ENCODE results near the gene TCOF1. TPM values are rescaled to one million over a fixed set of nuclear protein-coding genes. Genes with fewer than 3 reads are reported as not detected.

TCOF1 gene
- total RNA-seq, 4 donors from 2014 or later, result 32.1 to 64.8 (median 38.7) TPM

GRCh38 chr5:150443242-150444075 is 86.0 kb downstream of the TCOF1 start:
- no peak for DNase-seq (ENCODE audit: low spot score in 2 of 2)
- Histone ChIP-seq H3K27ac (no peak overlapping the region), H3K4me1 (peaks cover 0 to 40% (median 15%) of the 10 kb centered on the region in 4 donors), H3K27me3 (no peaks in the 10 kb centered on the region), H3K4me3 (no peak overlapping the region), H3K9me3 (no peaks in the 10 kb centered on the region), H3K36me3 (peaks cover 0 to 68% (median 30%) of the 10 kb centered on the region in 3 donors)
- no peak for TF ChIP-seq CTCF (IDR thresholded peaks at IDR 0.05)
- TF ChIP-seq EP300 (IDR thresholded peaks at IDR 0.05), result no peak
- no peak for TF ChIP-seq POLR2A (IDR thresholded peaks at IDR 0.05)
- WGBS, 2 donors, result 74 to 76% methylated on average over 15 of the region's 15 CpGs

GRCh38 chr5:150444770-150445169 is 87.3 kb downstream of the TCOF1 start:
- TF ChIP-seq POLR2A (IDR thresholded peaks at IDR 0.05), result no peak
- no peak for TF ChIP-seq EP300 (IDR thresholded peaks at IDR 0.05)
- no peak for TF ChIP-seq CTCF (IDR thresholded peaks at IDR 0.05)
- Histone ChIP-seq H3K4me3 (no peak overlapping the region), H3K27ac (peak overlapping the region in 1 of 4 donors; percentile 50), H3K4me1 (peaks cover 0 to 43% (median 18%) of the 10 kb centered on the region in 4 donors), H3K9me3 (no peaks in the 10 kb centered on the region), H3K36me3 (peaks cover 0 to 68% (median 30%) of the 10 kb centered on the region in 3 donors), H3K27me3 (no peaks in the 10 kb centered on the region)
- 68 to 78% methylated on average over 9 of the region's 9 CpGs for WGBS, 2 donors
- no peak for DNase-seq (ENCODE audit: low spot score in 2 of 2)

GRCh38 chr5:150446088-150446487 is 88.6 kb downstream of the TCOF1 start:
- Histone ChIP-seq H3K27me3 (no peaks in the 10 kb centered on the region), H3K9me3 (no peaks in the 10 kb centered on the region), H3K27ac (peak overlapping the region in 1 of 4 donors; percentile 50), H3K4me3 (no peak overlapping the region), H3K4me1 (peaks cover 0 to 43% (median 18%) of the 10 kb centered on the region in 4 donors), H3K36me3 (peaks cover 0 to 68% (median 30%) of the 10 kb centered on the region in 3 donors)
- DNase-seq (ENCODE audit: low spot score in 2 of 2), result no peak
- TF ChIP-seq POLR2A (IDR thresholded peaks at IDR 0.05), result no peak
- no peak for TF ChIP-seq EP300 (IDR thresholded peaks at IDR 0.05)
- 95 to 98% methylated on average over 2 of the region's 2 CpGs for WGBS, 2 donors

- no peak overlapping the region for H3K4me3 ChIP-seq
- H3K27me3 ChIP-seq, result no peaks in the 10 kb centered on the region
- H3K9me3 ChIP-seq, result no peaks in the 10 kb centered on the region
- no peak for TF ChIP-seq EP300 (IDR thresholded peaks at IDR 0.05)
- TF ChIP-seq CTCF (IDR thresholded peaks at IDR 0.05), result no peak
- no peak for TF ChIP-seq POLR2A (IDR thresholded peaks at IDR 0.05)
- DNase-seq (ENCODE audit: low spot score in 2 of 2), result no peak
- H3K36me3 ChIP-seq, result peaks cover 0 to 64% (median 30%) of the 10 kb centered on the region in 3 donors
- WGBS, 2 donors, result 85 to 89% methylated on average over 6 of the region's 6 CpGs
- H3K4me1 ChIP-seq, result peaks cover 0 to 43% (median 18%) of the 10 kb centered on the region in 4 donors
- peak overlapping the region in 1 of 4 donors; percentile 50 for H3K27ac ChIP-seq
These were observed 89.1 kb downstream of the TCOF1 start for GRCh38 chr5:150446583-150446982.

- peaks cover 0 to 58% (median 30%) of the 10 kb centered on the region in 3 donors for H3K36me3 ChIP-seq
- H3K9me3 ChIP-seq, result no peaks in the 10 kb centered on the region
- no peak for DNase-seq (ENCODE audit: low spot score in 2 of 2)
- H3K27me3 ChIP-seq, result no peaks in the 10 kb centered on the region
- no peak for TF ChIP-seq EP300 (IDR thresholded peaks at IDR 0.05)
- no peak for TF ChIP-seq CTCF (IDR thresholded peaks at IDR 0.05)
- no peak for TF ChIP-seq POLR2A (IDR thresholded peaks at IDR 0.05)
- H3K4me1 ChIP-seq, result peaks cover 0 to 39% (median 17%) of the 10 kb centered on the region in 4 donors
- WGBS, 2 donors, result 90 to 93% methylated on average over 6 of the region's 6 CpGs
- peak overlapping the region in 1 of 4 donors; percentile 95 for H3K27ac ChIP-seq
- no peak overlapping the region for H3K4me3 ChIP-seq
These were observed 89.7 kb downstream of the TCOF1 start for GRCh38 chr5:150447188-150447587.

Measured in tibial nerve (tissue), 4 donors.